ENCODE data around the gene TXLNB.

Gene TXLNB

DNA sequence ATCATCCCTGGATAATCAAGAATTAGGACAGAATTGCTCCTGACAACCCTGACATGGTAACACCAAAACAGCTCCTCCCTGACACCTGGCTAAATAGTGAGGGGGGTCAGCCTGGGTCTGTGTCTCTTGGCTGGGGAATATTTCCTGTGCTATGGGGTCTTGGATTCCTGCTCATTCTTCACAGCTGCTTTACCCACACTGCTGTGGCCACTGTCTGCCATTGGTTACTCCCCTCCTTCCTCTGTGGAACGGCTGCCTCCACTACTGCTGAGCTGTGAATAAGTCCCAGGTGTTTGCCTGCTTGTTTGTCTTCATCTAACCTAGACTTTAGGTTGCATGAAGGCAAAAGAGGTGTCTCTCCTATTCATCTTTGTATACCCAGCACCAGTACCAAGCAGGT, 33.9 kb upstream of the TXLNB start:
- TF ChIP-seq, protein P1, sequence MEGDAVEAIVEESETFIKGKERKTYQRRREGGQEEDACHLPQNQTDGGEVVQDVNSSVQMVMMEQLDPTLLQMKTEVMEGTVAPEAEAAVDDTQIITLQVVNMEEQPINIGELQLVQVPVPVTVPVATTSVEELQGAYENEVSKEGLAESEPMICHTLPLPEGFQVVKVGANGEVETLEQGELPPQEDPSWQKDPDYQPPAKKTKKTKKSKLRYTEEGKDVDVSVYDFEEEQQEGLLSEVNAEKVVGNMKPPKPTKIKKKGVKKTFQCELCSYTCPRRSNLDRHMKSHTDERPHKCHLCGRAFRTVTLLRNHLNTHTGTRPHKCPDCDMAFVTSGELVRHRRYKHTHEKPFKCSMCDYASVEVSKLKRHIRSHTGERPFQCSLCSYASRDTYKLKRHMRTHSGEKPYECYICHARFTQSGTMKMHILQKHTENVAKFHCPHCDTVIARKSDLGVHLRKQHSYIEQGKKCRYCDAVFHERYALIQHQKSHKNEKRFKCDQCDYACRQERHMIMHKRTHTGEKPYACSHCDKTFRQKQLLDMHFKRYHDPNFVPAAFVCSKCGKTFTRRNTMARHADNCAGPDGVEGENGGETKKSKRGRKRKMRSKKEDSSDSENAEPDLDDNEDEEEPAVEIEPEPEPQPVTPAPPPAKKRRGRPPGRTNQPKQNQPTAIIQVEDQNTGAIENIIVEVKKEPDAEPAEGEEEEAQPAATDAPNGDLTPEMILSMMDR (IDR thresholded peaks at IDR 0.05; ENCODE audit: insufficient read depth, low read depth, low read length, missing control alignments), result no peak
- no peak overlapping the region for H3K4me3 ChIP-seq (ENCODE audit: low read length)
- DNase-seq (ENCODE audit: low read depth), result no peak

DNA sequence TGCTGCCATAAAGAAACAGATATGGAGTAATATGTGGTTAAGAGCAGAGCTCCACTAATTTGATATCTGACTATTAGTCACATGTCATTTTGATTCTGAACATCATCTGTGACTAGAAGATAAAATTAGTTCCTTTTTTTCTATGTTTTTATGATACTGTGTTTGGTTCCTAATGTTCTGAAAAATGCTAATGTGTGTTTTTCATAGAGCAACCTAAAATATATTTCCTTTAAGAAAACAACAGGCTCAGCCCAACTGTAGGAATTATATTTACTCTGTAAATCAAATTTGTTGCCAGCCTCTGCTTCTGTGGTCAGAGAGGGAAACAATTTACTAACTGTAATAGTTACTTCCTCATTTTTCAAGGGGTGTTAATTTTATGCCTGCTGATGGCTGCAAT, 33.3 kb upstream of the TXLNB start:
- H3K4me3 ChIP-seq (ENCODE audit: low read length), result no peak overlapping the region
- DNase-seq (ENCODE audit: low read depth), result no peak
- TF ChIP-seq, protein P1 (IDR thresholded peaks at IDR 0.05; ENCODE audit: insufficient read depth, low read depth, low read length, missing control alignments), result no peak

DNA sequence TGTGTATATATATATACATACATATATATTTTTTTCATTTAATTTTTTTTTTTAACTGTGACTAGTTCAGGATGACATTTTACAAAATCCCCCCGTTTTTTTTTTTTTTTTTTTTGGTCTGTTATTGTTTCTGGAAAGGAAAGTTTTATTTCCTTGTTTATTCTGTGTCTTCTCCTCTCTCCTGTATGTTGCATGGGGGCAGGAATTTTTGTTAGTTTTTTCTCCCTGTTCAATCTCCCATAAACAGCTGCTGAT, 32.4 kb upstream of the TXLNB start:
- TF ChIP-seq, protein P1 (IDR thresholded peaks at IDR 0.05; ENCODE audit: insufficient read depth, low read depth, low read length, missing control alignments), result no peak
- DNase-seq (ENCODE audit: low read depth), result no peak
- no peak overlapping the region for H3K4me3 ChIP-seq (ENCODE audit: low read length)

DNA sequence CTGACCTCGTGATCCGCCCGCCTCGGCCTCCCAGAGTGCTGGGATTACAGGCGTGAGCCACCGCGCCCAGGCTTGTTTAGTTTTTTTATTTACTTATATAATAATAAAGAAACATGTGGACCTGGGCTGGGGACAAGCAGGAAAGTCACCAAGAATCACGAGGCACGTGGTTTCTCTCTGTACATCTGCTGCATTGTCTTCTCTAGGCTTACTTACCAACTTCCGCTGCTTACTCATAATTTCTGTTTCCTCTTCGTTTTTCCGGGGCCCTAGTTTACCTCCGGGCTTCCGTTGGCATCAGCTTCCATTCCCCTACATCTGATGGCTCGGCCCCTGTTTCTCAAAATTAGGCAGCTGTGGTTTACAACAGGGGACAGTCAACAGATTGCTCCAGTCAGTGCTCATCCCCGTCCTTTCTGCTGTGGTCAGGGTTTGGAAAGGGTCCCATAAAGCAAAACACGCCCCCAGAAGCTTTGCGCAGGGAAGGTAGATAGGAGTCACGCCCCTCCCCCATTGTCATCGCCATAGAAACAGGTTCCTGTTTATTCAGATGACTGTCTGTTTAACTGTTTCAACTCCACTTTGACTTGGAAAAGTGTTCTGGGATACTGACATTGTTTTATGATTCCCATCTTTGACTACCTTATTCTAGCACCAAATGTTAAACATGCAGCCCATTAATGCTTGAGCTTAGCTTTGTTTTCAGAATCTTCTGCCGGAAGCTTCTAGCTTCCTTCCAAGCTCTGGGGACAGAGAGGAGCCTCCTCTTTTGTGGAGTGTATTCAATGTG, 31.9 kb upstream of the TXLNB start:
- no peak for DNase-seq (ENCODE audit: low read depth)
- TF ChIP-seq, protein P1 (IDR thresholded peaks at IDR 0.05; ENCODE audit: insufficient read depth, low read depth, low read length, missing control alignments), result no peak
- no peak overlapping the region for H3K4me3 ChIP-seq (ENCODE audit: low read length)

DNA sequence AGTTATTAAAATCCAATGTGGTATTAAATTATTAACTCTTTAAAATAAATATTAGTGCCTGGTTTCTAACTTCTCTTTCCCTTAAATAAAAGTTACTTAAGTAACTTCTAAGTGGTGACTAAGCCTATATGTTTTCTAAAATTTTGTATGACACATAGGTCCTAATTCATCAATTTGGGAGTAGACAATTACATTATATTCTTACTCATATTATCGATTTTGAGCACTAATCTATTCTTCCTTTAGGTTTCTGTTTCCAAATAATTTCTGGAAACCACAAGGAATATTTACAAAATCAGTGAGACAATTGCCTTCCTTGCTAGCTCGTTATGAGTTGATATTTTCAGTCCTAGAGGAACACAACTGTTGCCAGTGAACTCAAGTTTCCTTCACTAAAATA, 28.3 kb upstream of the TXLNB start:
- TF ChIP-seq, protein P1 (IDR thresholded peaks at IDR 0.05; ENCODE audit: insufficient read depth, low read depth, low read length, missing control alignments), result no peak
- H3K4me3 ChIP-seq (ENCODE audit: low read length), result no peak overlapping the region
- no peak for DNase-seq (ENCODE audit: low read depth)

DNA sequence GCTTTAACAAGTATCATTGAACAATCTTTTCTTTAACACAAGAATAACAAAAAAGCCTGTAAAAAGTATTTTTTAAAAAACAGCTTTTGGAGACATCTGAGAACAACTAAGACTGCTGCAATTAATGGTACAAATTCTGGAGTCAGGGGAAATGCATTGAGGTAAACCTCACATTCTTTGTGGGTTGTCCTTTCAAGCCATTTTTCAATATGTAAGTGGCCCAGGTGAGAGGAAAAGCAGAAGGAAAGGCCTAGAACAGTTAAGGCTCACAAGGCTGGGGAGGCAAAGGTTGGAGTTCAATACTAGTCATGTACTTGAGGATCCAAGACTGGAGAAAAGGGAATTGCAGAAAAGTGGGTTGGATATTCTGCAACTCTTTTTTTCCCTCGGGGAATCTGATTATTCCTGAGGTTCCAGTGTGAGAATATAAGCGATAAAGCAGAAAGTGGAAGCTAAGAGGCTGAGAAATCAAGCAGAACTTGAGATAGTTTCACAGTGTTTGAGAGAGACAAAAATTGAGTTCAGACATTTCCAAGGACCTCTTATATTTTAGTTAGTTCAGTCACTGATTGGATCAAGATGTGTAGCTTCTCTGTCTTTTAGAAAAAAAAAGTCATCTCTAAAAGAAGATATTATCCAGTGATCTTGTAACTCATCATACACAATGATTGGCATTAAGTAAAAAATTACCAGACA, 25.0 kb upstream of the TXLNB start:
- no peak for DNase-seq (ENCODE audit: low read depth)
- no peak overlapping the region for H3K4me3 ChIP-seq (ENCODE audit: low read length)
- TF ChIP-seq, protein P1 (IDR thresholded peaks at IDR 0.05; ENCODE audit: insufficient read depth, low read depth, low read length, missing control alignments), result no peak

Measured in epithelial cell of esophagus (primary cell).